A673 (cell line): ENCODE measurements around the gene FBN1. TPM values are rescaled to one million over a fixed set of nuclear protein-coding genes. Genes with fewer than 3 reads are reported as not detected.

Source experiments
- BruUV-seq: library from RNA; stranded (reverse); fragments of 400-500 nt; replicated peaks from 2 replicates; lab custom pipeline; 2021; lab: Mats Ljungman, UMichigan
- CTCF ChIA-PET: fragments of 300-600 bp; sonication (Branson Sonifier 250); formaldehyde crosslinking; loops from one replicate; lab custom pipeline; 2022; ENCODE audit warnings: antibody characterized with exemption; lab: Charles Lee
- POLR2A ChIA-PET: fragments of 300-600 bp; sonication (Branson Sonifier 250); formaldehyde crosslinking; loops from one replicate; lab custom pipeline; 2022; ENCODE audit warnings: antibody characterized with exemption; ENCODE audit not compliant: low non-redundant PET; lab: Charles Lee
- DNase-seq: peaks from one replicate; pipeline ENCODE4 v3.0.0-alpha.2; 2015; ENCODE audit warnings: low spot score
- H3K27ac ChIP-seq: fragments of 200-600 bp; sonication (generic); 2 replicates; pipeline ENCODE4 v1.5.1; 2016; ENCODE audit warnings: mixed run types, low read depth, mild to moderate bottlenecking, mixed read lengths, antibody characterized with exemption, low read length; ENCODE audit not compliant: poor library complexity, severe bottlenecking
- H3K27me3 ChIP-seq: fragments of 200-600 bp; sonication (generic); replicated peaks from 2 replicates; pipeline ENCODE4 v1.6.1; 2017; ENCODE audit warnings: mixed run types, low read depth, mild to moderate bottlenecking, mixed read lengths, antibody characterized with exemption, low read length; ENCODE audit not compliant: insufficient read depth, poor library complexity
- H3K36me3 ChIP-seq: fragments of 200-600 bp; sonication (generic); 2 replicates; pipeline ENCODE4 v1.6.1; 2016; ENCODE audit warnings: mixed run types, mild to moderate bottlenecking, mixed read lengths, antibody characterized with exemption, low read length; ENCODE audit not compliant: insufficient read depth, poor library complexity, severe bottlenecking
- H3K4me1 ChIP-seq: fragments of 200-600 bp; sonication (generic); 2 replicates; pipeline ENCODE4 v1.6.1; 2017; ENCODE audit warnings: mixed run types, mild to moderate bottlenecking, mixed read lengths, antibody characterized with exemption, low read length; ENCODE audit not compliant: insufficient read depth, poor library complexity, severe bottlenecking
- H3K4me3 ChIP-seq: fragments of 200-600 bp; sonication (generic); 2 replicates; pipeline ENCODE4 v1.5.1; 2016; ENCODE audit warnings: low read depth, mixed run types, mild to moderate bottlenecking, mixed read lengths, low read length; ENCODE audit not compliant: poor library complexity, severe bottlenecking
- H3K9me3 ChIP-seq: fragments of 200-600 bp; sonication (generic); 2 replicates; pipeline ENCODE4 v1.6.1; 2016; ENCODE audit warnings: mixed run types, low read depth, mild to moderate bottlenecking, mixed read lengths, antibody characterized with exemption, low read length; ENCODE audit not compliant: poor library complexity, severe bottlenecking
- CTCF ChIP-seq: fragments of 300-800, 200-600 bp; sonication (generic); conservative IDR thresholded peaks from 2 replicates; pipeline ENCODE4 v1.5.1; 2017; ENCODE audit warnings: low read depth, mild to moderate bottlenecking, antibody characterized with exemption, low read length, moderate library complexity, mixed read lengths
- EZH2 ChIP-seq: fragments of 200-600 bp; sonication (generic); IDR thresholded peaks from 2 replicates; pipeline ENCODE4 v1.6.1; 2017; ENCODE audit warnings: borderline replicate concordance, low read depth, mild to moderate bottlenecking, mixed read lengths, antibody characterized with exemption, low read length; ENCODE audit not compliant: poor library complexity, severe bottlenecking
- intact Hi-C: fragments of 100-400 bp; cut with micrococcal nuclease; formaldehyde crosslinking; loops from one replicate; pipeline ENCODE4 v1.10.0; 2022; ENCODE audit not compliant: unreplicated experiment
- total RNA-seq: library from RNA; stranded (reverse); gene quantifications from 2 replicates; pipeline ENCODE4 v1.2.3, GENCODE V29; 2021

Gene FBN1
- total RNA-seq, 1 experiment from 2014 or later: 25.4 TPM

- BruUV-seq: no TSS peak
- Histone ChIP-seq H3K4me3 (no peak overlapping the region), H3K36me3 (no peaks in the 10 kb centered on the region), H3K27ac (no peak overlapping the region), H3K27me3 (no peaks in the 10 kb centered on the region), H3K4me1 (peaks cover 3% of the 10 kb centered on the region), H3K9me3 (no peaks in the 10 kb centered on the region)
- intact Hi-C loops: no loop called here
- ChIA-PET CTCF (no interaction called here), POLR2A (no interaction called here)
- peak; percentile 37 for DNase-seq
- TF ChIP-seq CTCF: no peak
These were observed 197.9 kb downstream of the FBN1 start for GRCh38 chr15:48447657-48448056.

GRCh38 chr15:48447058-48447457 lies 198.5 kb downstream of the FBN1 start:
- Histone ChIP-seq H3K27ac (no peak overlapping the region), H3K4me1 (peaks cover 3% of the 10 kb centered on the region), H3K4me3 (no peak overlapping the region), H3K9me3 (no peaks in the 10 kb centered on the region), H3K27me3 (no peaks in the 10 kb centered on the region), H3K36me3 (no peaks in the 10 kb centered on the region)
- intact Hi-C loops: no loop called here
- TF ChIP-seq CTCF: no peak
- TF ChIP-seq EZH2: no peak
- POLR2A ChIA-PET: no interaction called here
- no TSS peak for BruUV-seq
- DNase-seq: no peak
- CTCF ChIA-PET: no interaction called here

GRCh38 chr15:48442011-48442410 lies 203.5 kb downstream of the FBN1 start:
- TF ChIP-seq CTCF: no peak
- no peak for TF ChIP-seq EZH2
- no peak for DNase-seq
- Histone ChIP-seq H3K9me3 (no peaks in the 10 kb centered on the region), H3K4me1 (no peaks in the 10 kb centered on the region), H3K27ac (no peak overlapping the region), H3K27me3 (no peaks in the 10 kb centered on the region), H3K4me3 (no peak overlapping the region), H3K36me3 (no peaks in the 10 kb centered on the region)
- POLR2A ChIA-PET: no interaction called here
- intact Hi-C loops: no loop called here
- no TSS peak for BruUV-seq
- CTCF ChIA-PET: no interaction called here
